Adrenal gland (tissue), 12 donors: ENCODE results near the gene ADAM19. TPM values are rescaled to one million over a fixed set of nuclear protein-coding genes. Genes with fewer than 3 reads are reported as not detected.

Experiments
- DNase-seq, 7 donors: peaks; one replicate each; pipeline ENCODE4 v3.0.0-alpha.2; 2019 to 2020
- H3K27ac ChIP-seq, 5 donors: fragments of 200-600 bp; sonication (generic) in 4 of 5; 1 replicate in 3 of 5; 2 replicates in 2 of 5; pipeline versions ENCODE4 v1.5.1 to v1.8.0; 2016 to 2020; ENCODE audit warnings: mild to moderate bottlenecking in 1 of 5
- H3K27me3 ChIP-seq: fragments of 200-600 bp; 2 replicates; pipeline ENCODE4 v1.8.0; 2021
- H3K36me3 ChIP-seq, 2 donors: fragments of 200-600 bp; replicated peaks in 1 of 2; 1 replicate in 1 of 2; 2 replicates in 1 of 2; pipeline versions ENCODE4 v1.5.1 to v1.8.0; 2018 to 2022
- H3K4me1 ChIP-seq, 2 donors: fragments of 200-600 bp; replicated peaks in 1 of 2; 1 replicate in 1 of 2; 2 replicates in 1 of 2; pipeline versions ENCODE4 v1.5.1 to v1.8.0; 2018 to 2021
- H3K4me3 ChIP-seq, 4 donors: fragments of 200-600 bp; sonication (generic) in 3 of 4; one replicate each; pipeline ENCODE4 v1.5.1; 2016 to 2018
- H3K9me3 ChIP-seq, 3 donors: fragments of 200-600 bp; sonication (generic) in 1 of 3; replicated peaks in 1 of 3; 1 replicate in 2 of 3; 2 replicates in 1 of 3; pipeline versions ENCODE4 v1.5.1 to v1.8.0; 2016 to 2021
- POLR2A ChIP-seq, 2 donors: fragments of 450-650 bp; IDR thresholded peaks; one replicate each; pipeline ENCODE4 v1.6.1; 2017; ENCODE audit warnings: antibody characterized with exemption in 2 of 2, mild to moderate bottlenecking in 2 of 2, moderate library complexity in 1 of 2
- WGBS, 4 donors: extraction: QIAGEN DNeasy Blood & Tissue Kit in 2 of 4; methylation state at CpG; one replicate each; pipeline versions ENCODE4 v1.1.5 to v1.1.7; 2013 to 2017; 5-methylcytosine and 5-hydroxymethylcytosine counted together
- intact Hi-C, 2 donors: fragments of 100-400 bp; cut with DNase I; formaldehyde crosslinking; loops; one replicate each; pipeline versions ENCODE4 v1.14.1 to v1.15.0; 2022 to 2023
- polyA plus RNA-seq, 3 donors: library from polyadenylated mRNA; stranded (reverse); fragments of 200-250 nt in 2 of 3; fragments of 350-450 nt in 1 of 3; fragmentation: Illumina TruSeq in 1 of 3; extraction: RNeasy Lipid Tissue Mini Kit (QIAGEN cat#74804) in 1 of 3; gene quantifications; one replicate each; pipeline ENCODE4 v1.2.3, GENCODE V29; 2013 to 2014
- total RNA-seq, 9 donors: library from RNA; depleted of rRNA in 4 of 9; stranded (reverse); fragments of >200 nt in 4 of 9; fragments of 120-200 nt in 1 of 9; fragmentation: NEBNext Ultra II Directional in 1 of 9; extraction: Animal tissue kit (Norgen Biotek cat#: 25700) in 1 of 9; gene quantifications; one replicate each; pipeline versions ENCODE4 v1.1.0 to v1.2.4, GENCODE V29; 2013 to 2023
- TF ChIP-seq, protein P1 (sequence below), 6 experiments: fragments of 450-650 bp in 4 of 6; fragments of 200-600 bp in 2 of 6; sonication (generic) in 1 of 6; IDR thresholded peaks; 1 replicate in 5 of 6; 2 replicates in 1 of 6; pipeline versions ENCODE4 v1.5.1 to v1.8.0; 2016 to 2021; ENCODE audit warnings: antibody characterized with exemption in 6 of 6, mild to moderate bottlenecking in 2 of 6, moderate library complexity in 1 of 6
- donor health status: healthy with polysubstance abuse.
- donor health status: Bipolar disorder and iron deficiency.
- donor health status: DM: yes; HTN: yes; CAD: no.
- donor health status: DM: no; HTN: no; CAD: no.
- donor health status: DM: no; HTN: no; CAD: no.
- donor health status: DM: yes; HTN: yes; CAD: no.

Gene ADAM19
- total and polyA plus RNA-seq, 12 donors, result 2.2 to 15.1 (median 4.7) TPM

DNA sequence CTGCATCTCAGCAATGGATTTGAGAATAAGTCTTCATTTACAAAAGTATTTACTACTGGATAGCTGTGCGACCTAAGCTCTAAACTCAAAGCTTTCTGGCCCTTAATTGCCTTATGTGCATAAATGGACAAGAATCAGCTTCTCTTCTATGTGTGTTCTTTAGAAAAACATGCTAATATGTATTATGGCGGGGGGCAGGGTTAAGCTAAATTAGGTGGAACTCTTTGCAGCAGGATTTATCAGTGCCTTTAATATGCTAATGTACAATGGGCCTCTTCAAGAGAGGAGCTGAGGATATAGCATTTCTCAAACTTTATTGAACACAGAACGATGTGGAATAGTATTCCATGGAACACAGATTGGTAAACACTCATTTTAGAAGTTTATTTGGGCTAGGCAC is 125.6 kb downstream of the ADAM19 start:
- intact Hi-C loops, result no loop called here
- Histone ChIP-seq H3K4me3 (no peak overlapping the region), H3K36me3 (no peaks in the 10 kb centered on the region), H3K4me1 (no peaks in the 10 kb centered on the region), H3K27ac (no peak overlapping the region), H3K27me3 (no peaks in the 10 kb centered on the region), H3K9me3 (no peaks in the 10 kb centered on the region)
- DNase-seq, result no peak
- TF ChIP-seq, protein P1, sequence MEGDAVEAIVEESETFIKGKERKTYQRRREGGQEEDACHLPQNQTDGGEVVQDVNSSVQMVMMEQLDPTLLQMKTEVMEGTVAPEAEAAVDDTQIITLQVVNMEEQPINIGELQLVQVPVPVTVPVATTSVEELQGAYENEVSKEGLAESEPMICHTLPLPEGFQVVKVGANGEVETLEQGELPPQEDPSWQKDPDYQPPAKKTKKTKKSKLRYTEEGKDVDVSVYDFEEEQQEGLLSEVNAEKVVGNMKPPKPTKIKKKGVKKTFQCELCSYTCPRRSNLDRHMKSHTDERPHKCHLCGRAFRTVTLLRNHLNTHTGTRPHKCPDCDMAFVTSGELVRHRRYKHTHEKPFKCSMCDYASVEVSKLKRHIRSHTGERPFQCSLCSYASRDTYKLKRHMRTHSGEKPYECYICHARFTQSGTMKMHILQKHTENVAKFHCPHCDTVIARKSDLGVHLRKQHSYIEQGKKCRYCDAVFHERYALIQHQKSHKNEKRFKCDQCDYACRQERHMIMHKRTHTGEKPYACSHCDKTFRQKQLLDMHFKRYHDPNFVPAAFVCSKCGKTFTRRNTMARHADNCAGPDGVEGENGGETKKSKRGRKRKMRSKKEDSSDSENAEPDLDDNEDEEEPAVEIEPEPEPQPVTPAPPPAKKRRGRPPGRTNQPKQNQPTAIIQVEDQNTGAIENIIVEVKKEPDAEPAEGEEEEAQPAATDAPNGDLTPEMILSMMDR (IDR thresholded peaks at IDR 0.05), result no peak
- no peak for TF ChIP-seq POLR2A (IDR thresholded peaks at IDR 0.05)
- WGBS, 4 donors, result 95 to 100% (median 96%) methylated on average over 3 of the region's 3 CpGs

DNA sequence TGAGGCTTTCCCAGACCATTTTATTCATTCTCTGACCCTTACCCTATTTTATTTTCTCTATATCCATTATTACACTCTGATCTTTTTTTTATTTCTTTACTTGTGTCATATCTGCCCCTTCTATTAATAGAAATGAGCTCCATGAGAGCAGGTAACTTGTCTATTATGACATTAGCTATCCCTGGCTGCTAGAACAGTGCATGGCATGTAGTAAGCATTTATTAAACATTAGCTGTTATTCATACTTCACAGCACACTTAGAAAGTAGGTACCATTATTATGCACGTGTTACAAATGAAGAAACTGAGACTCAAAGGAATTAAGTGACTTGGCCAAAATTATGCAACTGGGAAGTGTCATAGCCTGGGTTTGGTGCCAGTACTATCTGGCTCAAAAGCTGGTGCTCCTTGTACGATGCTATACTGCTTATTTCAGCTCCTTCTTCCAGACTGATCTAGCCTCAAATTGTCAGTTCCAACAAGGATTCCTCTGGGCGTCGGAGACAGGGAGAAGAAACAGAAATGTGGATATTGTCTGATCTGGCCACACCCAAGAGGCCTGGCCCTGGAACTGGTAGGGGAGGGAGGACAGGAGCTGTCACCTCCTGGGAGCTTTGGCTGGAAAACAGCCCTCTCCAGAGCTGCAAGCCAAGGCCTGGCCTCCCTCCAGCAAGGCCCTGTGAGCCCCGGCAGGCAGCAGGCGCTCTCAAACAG is 126.4 kb downstream of the ADAM19 start:
- no peaks in the 10 kb centered on the region for H3K4me1 ChIP-seq
- intact Hi-C loops, result no loop called here
- H3K27ac ChIP-seq, result no peak overlapping the region
- H3K4me3 ChIP-seq, result no peak overlapping the region
- H3K27me3 ChIP-seq, result no peaks in the 10 kb centered on the region
- TF ChIP-seq, protein P1 (IDR thresholded peaks at IDR 0.05), result no peak
- no peak for TF ChIP-seq POLR2A (IDR thresholded peaks at IDR 0.05)
- H3K9me3 ChIP-seq, result no peaks in the 10 kb centered on the region
- H3K36me3 ChIP-seq, result no peaks in the 10 kb centered on the region
- DNase-seq, result peak; percentile 38 to 77 (median 63)
- 44 to 56% (median 49%) methylated on average over 6 of the region's 6 CpGs for WGBS, 4 donors

DNA sequence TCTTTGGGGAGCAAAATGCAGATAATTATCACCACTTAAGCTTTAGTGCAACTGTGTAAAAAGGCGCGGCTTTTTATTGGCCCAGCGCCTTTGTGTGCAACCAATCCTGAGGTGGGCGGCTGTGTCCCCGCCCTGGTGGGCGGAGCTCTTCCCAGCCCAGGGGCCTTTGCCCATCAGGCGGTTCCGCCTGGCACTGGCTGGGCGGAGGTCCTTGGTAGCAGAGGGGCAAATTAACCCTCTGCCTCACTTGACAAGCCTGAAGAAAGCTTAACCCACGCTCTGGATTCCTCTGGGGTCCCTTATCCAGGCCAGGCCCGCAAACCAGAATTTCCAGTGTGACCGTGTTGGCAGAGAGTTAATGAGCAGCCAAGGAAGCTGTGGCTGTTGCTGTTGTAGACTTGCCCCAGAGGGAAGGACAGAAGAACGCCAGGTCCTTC is 128.4 kb downstream of the ADAM19 start:
- H3K4me3 ChIP-seq, result no peak overlapping the region
- intact Hi-C loops, result no loop called here
- no peaks in the 10 kb centered on the region for H3K9me3 ChIP-seq
- no peak overlapping the region for H3K27ac ChIP-seq
- 79 to 93% (median 85%) methylated on average over 9 to 13 of the region's 13 CpGs for WGBS, 4 donors
- no peaks in the 10 kb centered on the region for H3K27me3 ChIP-seq
- DNase-seq, result no peak
- TF ChIP-seq, protein P1 (IDR thresholded peaks at IDR 0.05), result no peak
- TF ChIP-seq POLR2A (IDR thresholded peaks at IDR 0.05), result no peak
- H3K36me3 ChIP-seq, result no peaks in the 10 kb centered on the region
- H3K4me1 ChIP-seq, result no peaks in the 10 kb centered on the region

DNA sequence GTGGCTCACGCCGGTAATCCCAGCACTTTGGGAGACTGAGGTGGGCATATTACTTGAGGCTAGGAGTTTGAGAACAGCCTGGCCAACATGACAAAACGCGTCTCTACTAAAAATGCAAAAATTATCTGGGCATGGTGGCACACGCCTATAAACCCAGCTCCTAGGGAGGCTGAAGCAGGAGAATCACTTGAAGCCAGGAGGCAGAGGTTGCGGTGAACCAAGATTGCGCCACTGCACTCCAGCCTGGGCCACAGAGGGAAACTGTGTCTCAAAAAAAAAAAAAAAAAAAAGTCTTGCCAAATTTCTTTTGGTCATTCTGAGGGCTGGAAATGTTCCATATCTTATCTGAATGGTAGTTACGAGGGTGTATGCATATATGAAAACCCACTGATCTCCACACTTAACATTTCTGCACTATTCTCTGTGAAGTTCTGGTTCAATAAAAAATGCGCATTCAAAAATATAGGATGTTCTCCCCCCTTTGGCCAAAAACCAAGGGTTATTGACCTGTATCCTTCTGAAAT is 129.1 kb downstream of the ADAM19 start:
- Histone ChIP-seq H3K36me3 (no peaks in the 10 kb centered on the region), H3K27ac (no peak overlapping the region), H3K4me1 (no peaks in the 10 kb centered on the region), H3K4me3 (no peak overlapping the region), H3K9me3 (no peaks in the 10 kb centered on the region), H3K27me3 (no peaks in the 10 kb centered on the region)
- 87 to 95% (median 89%) methylated on average over 9 of the region's 9 CpGs for WGBS, 4 donors
- TF ChIP-seq POLR2A (IDR thresholded peaks at IDR 0.05), result no peak
- TF ChIP-seq, protein P1 (IDR thresholded peaks at IDR 0.05), result no peak
- DNase-seq, result no peak
- intact Hi-C loops, result no loop called here
